Hematopoietic multipotent progenitor cell treated with erythropoietin and hydrocortisone succinate and interleukin-3 and kit ligand, for 8 days (in vitro differentiated cells): ENCODE data around the gene SPPL2C.

ENCODE experiments used
- DNase-seq: peaks from one replicate; pipeline ENCODE4 v3.0.0-alpha.2; 2015

The SPPL2C gene, protein sequence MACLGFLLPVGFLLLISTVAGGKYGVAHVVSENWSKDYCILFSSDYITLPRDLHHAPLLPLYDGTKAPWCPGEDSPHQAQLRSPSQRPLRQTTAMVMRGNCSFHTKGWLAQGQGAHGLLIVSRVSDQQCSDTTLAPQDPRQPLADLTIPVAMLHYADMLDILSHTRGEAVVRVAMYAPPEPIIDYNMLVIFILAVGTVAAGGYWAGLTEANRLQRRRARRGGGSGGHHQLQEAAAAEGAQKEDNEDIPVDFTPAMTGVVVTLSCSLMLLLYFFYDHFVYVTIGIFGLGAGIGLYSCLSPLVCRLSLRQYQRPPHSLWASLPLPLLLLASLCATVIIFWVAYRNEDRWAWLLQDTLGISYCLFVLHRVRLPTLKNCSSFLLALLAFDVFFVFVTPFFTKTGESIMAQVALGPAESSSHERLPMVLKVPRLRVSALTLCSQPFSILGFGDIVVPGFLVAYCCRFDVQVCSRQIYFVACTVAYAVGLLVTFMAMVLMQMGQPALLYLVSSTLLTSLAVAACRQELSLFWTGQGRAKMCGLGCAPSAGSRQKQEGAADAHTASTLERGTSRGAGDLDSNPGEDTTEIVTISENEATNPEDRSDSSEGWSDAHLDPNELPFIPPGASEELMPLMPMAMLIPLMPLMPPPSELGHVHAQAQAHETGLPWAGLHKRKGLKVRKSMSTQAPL

GRCh38 chr17:45844695-45845375 is at the start of gene SPPL2C:
TSS of gene SPPL2C (plus strand) at chr17:45844881. CDS start at chr17:45844907, 26 bp downstream.
- DNase-seq: no peak

DNA sequence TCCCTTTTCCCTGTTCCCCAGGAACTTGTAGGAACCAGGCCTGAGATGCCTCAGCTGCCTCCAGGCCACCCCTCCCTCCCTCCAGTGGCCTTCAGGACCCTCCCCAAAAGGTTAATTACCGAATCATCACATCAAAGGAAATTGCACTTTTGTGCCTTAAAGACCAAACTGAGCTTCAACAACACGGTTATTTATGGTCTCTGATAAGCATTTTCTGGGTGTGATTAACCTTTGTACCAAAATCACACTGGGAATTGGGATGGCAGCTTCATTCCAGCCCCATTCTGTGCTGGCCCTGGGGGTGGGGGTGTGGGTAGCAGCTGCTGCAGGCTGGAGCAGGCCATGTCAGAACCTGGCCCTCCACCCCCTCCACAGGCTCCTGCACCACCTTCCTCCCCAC is 43.9 kb upstream of the SPPL2C start:
- DNase-seq: no peak

DNA sequence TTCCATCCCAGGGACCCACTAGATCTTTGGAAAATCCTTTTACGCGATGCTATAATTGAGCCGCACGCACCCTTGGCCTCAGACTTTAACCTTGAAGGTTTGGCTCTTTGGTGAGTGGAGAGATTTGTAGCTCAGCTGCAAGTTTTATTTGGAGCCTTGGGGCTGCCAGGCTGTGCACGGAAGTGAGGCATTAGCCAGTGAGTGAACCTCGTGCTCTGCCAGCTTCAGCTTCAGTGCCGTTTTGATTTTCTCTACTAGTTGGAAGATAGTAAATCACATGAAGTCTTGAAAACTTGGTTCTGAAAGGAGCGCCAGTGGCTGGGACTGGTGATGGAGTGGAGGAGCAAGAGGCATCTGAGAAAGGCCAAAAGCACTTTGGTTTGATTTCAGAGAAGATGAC is 43.3 kb upstream of the SPPL2C start:
- no peak for DNase-seq

DNA sequence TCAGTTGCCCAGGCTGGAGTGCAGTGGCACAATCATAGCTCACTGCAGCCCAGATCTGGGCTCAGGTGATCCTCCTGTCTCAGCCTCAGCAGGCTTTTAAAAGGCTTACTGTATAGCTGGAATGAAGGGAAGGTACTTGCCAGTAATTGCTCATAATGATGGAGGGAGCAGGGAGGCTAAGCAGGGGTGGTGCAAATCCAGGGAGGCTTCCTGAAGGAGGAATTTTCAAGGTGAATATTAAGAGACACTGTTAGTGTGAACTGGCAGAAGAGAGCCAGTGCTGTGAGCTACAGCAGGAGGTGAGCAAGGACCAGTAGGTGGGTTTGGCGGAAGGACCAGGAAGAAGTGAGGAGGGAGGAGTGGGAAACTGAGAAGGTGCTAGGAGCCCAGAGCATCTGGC is 35.8 kb upstream of the SPPL2C start:
- DNase-seq: no peak

DNA sequence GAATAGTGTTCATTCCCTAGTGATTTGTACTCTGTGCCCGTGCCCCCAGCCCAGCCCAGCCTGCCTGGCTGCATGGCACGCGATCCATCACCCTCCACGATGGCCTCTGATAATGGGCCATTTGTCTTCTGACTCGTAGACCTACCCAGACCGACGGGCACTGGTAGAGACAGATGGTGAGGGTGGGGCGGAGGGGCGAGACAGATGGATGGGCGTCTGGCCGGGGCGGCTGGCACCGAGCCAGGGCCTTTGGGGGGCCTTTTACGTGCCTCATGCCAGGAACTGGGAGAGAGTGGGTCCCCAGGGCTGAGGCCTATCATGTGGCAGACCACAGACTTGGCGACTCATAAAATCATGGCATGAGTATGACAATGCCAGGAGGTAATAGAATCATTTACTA is 35.2 kb upstream of the SPPL2C start:
- no peak for DNase-seq

DNA sequence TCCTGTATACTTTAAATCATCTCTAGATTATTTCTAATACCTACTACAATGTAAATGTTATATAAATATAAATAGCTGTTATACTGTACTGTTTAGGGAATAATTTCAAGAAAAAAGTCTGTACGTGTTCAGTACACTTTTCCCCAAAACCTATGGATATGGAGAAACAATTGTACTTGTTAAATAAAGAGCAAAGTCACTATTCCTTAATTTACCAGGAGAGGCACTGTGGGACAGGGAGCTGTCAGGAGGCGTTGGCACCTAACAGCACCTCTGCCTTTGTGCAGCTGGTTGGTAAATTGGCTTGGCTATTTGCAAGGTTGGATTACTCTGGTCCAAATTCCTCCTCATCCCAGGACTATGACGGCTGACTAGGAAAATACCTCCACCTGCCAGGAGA is 32.6 kb upstream of the SPPL2C start:
- peak; percentile 27 for DNase-seq

- DNase-seq: no peak
These were observed 31.5 kb upstream of the SPPL2C start for GRCh38 chr17:45813048-45813725.

DNA sequence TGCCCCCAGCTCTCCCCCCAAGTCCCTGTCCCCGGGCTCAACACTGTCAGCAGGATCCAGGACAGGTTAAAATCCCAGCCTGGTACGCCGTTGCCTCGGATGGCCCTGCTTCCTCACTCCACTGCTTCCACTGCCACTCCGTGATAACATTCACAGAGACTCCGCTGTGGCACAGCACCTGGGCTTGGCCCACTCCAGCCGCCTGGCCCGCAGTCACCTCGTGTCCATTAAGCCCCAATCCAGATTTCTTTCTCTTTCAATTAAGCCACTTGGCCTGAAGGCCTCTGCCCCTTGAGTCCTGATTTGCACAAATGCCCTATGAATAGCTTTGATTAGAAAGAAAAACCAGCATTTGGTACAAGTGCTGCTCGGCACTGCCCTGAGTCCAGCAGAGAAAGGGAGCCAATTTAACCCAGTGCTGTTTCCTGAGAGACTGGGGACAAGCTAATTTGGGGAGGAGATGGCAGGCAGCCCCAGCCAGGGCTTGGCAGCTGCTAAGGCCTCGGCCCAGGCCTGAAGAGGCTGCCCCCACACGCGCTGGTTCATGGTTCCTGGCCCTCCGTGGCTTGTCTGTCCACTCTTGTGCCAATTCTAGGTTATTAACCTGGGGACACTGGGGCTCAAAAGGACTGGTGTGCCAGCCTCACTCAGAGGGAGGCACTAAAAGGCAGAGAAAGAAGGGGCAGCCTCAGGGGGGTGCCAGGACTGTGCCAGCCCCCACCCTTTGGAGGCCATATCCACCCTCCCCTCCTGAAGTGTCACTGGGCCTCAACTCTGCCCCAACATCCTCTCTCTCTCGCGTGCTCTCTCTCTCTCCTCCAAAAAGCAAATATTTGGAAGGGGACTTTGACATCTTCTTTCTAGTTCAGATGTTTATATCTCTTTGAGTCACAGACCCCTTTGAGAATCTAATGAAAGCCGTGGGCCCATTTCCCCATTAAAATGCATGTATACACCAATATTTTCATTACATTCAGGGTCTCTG is 29.8 kb upstream of the SPPL2C start:
- no peak for DNase-seq

DNA sequence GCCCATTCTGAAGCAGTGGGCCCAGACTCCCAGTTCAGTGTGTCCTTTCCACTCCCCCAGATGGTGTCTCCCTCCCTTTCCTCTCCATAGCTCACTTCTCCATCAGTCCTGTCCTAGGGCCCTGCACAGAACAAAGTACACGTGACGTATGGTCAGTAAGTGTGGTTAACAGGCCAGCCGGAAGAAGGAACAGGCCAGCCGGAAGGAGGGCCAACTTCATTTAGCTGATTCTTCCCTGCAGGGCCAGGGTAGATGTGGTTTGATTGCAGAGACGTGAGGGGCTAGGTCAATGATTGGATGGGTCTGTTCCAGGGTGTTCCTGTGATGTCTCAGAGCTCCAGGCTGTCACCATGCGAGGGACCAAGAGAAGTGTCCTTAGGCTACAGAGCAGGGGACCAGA is 28.9 kb upstream of the SPPL2C start:
- DNase-seq: no peak

GRCh38 chr17:45818041-45818440 is 26.6 kb upstream of the SPPL2C start:
- DNase-seq: no peak

- DNase-seq: no peak
These were observed 26.0 kb upstream of the SPPL2C start for GRCh38 chr17:45818699-45819098.

GRCh38 chr17:45819632-45820031 is 25.0 kb upstream of the SPPL2C start:
- DNase-seq: no peak

GRCh38 chr17:45820052-45820780 is 24.5 kb upstream of the SPPL2C start:
- no peak for DNase-seq

DNA sequence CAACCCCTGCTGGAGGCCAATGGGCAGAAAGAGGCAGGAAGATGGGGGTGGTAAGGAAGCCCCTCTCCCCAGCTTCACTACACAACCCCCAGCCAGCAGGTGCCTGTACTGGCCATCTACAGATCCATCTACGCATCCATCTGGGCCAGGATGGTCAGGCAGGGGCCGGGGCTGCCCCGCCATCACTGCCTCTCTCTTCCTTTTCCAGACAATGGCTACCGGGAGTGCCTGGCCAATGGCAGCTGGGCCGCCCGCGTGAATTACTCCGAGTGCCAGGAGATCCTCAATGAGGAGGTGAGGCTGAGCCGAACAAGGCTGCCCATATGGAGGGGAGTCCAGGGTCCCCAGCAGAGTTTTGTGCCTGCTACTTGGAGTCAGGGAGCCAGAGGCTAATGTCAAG is 23.5 kb upstream of the SPPL2C start:
- no peak for DNase-seq

DNA sequence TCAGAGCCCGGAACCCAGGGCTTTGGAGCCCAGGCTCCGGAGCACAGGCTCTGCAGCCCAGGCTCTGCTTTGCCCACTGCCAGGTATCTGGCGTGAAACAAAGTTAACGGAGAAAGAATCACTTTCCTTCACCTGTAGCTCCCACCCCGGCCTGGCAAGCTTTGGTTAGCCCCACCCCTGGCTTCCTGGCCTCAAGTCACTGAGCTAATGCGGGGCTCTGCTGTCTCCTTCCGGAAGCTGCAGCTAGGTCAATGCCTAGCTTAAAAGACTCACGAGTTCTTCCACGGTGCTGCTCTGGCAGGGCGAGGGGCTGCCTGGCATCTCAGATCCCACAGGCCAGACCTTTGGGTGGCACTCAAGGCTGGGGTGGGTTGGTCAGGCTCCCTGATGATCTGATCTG is 21.1 kb upstream of the SPPL2C start:
- no peak for DNase-seq

GRCh38 chr17:45824475-45824874 is 20.2 kb upstream of the SPPL2C start:
- no peak for DNase-seq

DNA sequence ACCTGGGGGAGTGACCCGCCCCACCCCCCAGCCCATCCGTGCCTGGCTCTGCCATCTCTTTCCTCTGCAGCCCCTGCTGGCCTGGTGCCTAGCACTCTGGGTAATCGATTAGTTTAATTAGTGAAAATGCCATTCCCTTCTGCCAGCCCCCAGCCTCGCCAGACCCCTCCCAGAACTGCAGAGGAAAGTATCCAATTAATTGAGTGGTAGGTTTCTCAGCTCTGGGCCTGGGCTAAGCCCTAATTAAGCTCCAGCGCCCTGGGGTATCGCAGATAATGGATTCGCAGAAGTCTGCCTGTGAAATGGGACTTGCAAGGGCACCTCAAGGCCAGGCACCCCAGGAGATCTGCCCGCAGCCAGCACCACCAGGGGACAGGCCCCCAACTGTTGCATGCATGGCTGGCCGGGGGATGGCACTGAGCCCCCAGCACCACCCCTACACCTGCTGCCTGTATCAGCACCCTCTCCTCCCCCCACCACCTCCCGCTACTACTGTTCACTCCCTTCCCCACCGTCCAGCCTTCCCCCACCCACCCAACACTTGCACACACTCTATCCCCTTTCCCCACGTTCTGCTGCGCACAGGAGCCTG is 19.7 kb upstream of the SPPL2C start:
- no peak for DNase-seq

GRCh38 chr17:45825792-45826191 is 18.9 kb upstream of the SPPL2C start:
- no peak for DNase-seq

- DNase-seq: no peak
These were observed 17.6 kb upstream of the SPPL2C start for GRCh38 chr17:45826919-45827588.

GRCh38 chr17:45828171-45828570 is 16.5 kb upstream of the SPPL2C start:
- no peak for DNase-seq
